ENCODE results near the gene BRINP3.

Gene BRINP3

GRCh38 chr1:190312763-190313162 is 164.9 kb downstream of the BRINP3 start:
- no peak overlapping the region for H3K4me3 ChIP-seq (ENCODE audit: low read depth, low read length)
- no peak for TF ChIP-seq CTCF (IDR thresholded peaks at IDR 0.05; ENCODE audit: borderline replicate concordance, insufficient read depth, low read depth, low read length)

GRCh38 chr1:190303501-190303900 is 174.2 kb downstream of the BRINP3 start:
- TF ChIP-seq CTCF (IDR thresholded peaks at IDR 0.05; ENCODE audit: borderline replicate concordance, insufficient read depth, low read depth, low read length), result no peak
- no peak overlapping the region for H3K4me3 ChIP-seq (ENCODE audit: low read depth, low read length)

- no peak for TF ChIP-seq CTCF (IDR thresholded peaks at IDR 0.05; ENCODE audit: borderline replicate concordance, insufficient read depth, low read depth, low read length)
- no peak overlapping the region for H3K4me3 ChIP-seq (ENCODE audit: low read depth, low read length)
These were observed 181.2 kb downstream of the BRINP3 start for GRCh38 chr1:190296453-190296852.

GRCh38 chr1:190289897-190290296 is 187.8 kb downstream of the BRINP3 start:
- no peak for TF ChIP-seq CTCF (IDR thresholded peaks at IDR 0.05; ENCODE audit: borderline replicate concordance, insufficient read depth, low read depth, low read length)
- no peak overlapping the region for H3K4me3 ChIP-seq (ENCODE audit: low read depth, low read length)

GRCh38 chr1:190286111-190286510 is 191.6 kb downstream of the BRINP3 start:
- H3K4me3 ChIP-seq (ENCODE audit: low read depth, low read length), result no peak overlapping the region
- no peak for TF ChIP-seq CTCF (IDR thresholded peaks at IDR 0.05; ENCODE audit: borderline replicate concordance, insufficient read depth, low read depth, low read length)

GRCh38 chr1:190277107-190277506 is 200.6 kb downstream of the BRINP3 start:
- no peak overlapping the region for H3K4me3 ChIP-seq (ENCODE audit: low read depth, low read length)
- no peak for TF ChIP-seq CTCF (IDR thresholded peaks at IDR 0.05; ENCODE audit: borderline replicate concordance, insufficient read depth, low read depth, low read length)

- TF ChIP-seq CTCF (IDR thresholded peaks at IDR 0.05; ENCODE audit: borderline replicate concordance, insufficient read depth, low read depth, low read length), result no peak
These were observed 202.9 kb downstream of the BRINP3 start for GRCh38 chr1:190274721-190275120.

More at GRCh38 chr1:190274721-190275120, 202.9 kb downstream of the BRINP3 start:
- no peak overlapping the region for H3K4me3 ChIP-seq (ENCODE audit: low read depth, low read length)
